ENCODE measurements around the gene C15orf61. TPM values are rescaled to one million over a fixed set of nuclear protein-coding genes. Genes with fewer than 3 reads are reported as not detected.

C15orf61 gene
- total RNA-seq, 1 experiment from 2014 or later, result 3.9 TPM

- no peaks in the 10 kb centered on the region for H3K27me3 ChIP-seq (ENCODE audit: low read length)
- H3K9ac ChIP-seq (ENCODE audit: low read length), result no peak overlapping the region
- no peaks in the 10 kb centered on the region for H3K9me3 ChIP-seq (ENCODE audit: low read length)
- H3K79me2 ChIP-seq (ENCODE audit: low read length), result peaks cover 32% of the 10 kb centered on the region
- no peak overlapping the region for H3K4me3 ChIP-seq (ENCODE audit: low read length)
- H4K20me1 ChIP-seq (ENCODE audit: low read length), result peaks cover 8% of the 10 kb centered on the region; the same call in 1 of the 2 replicates
- no peak overlapping the region for H3K27ac ChIP-seq (ENCODE audit: low read length)
- DNase-seq, result no peak
- no peak for TF ChIP-seq EZH2phosphoT487 (IDR thresholded peaks at IDR 0.05; ENCODE audit: borderline replicate concordance, low read length)
- TF ChIP-seq CTCF (conservative IDR thresholded peaks at IDR 0.05; ENCODE audit: low read depth, low read length), result no peak
- no peak for TF ChIP-seq EZH2 (IDR thresholded peaks at IDR 0.05; ENCODE audit: low read length, unreplicated experiment)
- no peaks in the 10 kb centered on the region for H3F3A ChIP-seq (ENCODE audit: low read length, unreplicated experiment)
- no peaks in the 10 kb centered on the region for H3K9me2 ChIP-seq (replicated peaks; ENCODE audit: low read length)
- ChIA-PET CTCF (no interaction called here), POLR2A (ENCODE audit: unreplicated experiment) (no interaction called here)
- H3K4me1 ChIP-seq (ENCODE audit: insufficient read depth, low read length), result peaks cover 21% of the 10 kb centered on the region
- no peak overlapping the region for H3K4me2 ChIP-seq (ENCODE audit: low read length)
- intact Hi-C loops (cut with micrococcal nuclease), result no loop called here
- BruUV-seq (replicated peaks), result no TSS peak
- ATAC-seq, result no peak
- no peak overlapping the region for H2AFZ ChIP-seq (ENCODE audit: low read length)
- H3K36me3 ChIP-seq (ENCODE audit: low read depth, low read length), result 0 out of 2 replicates have a peak, but pooled peaks cover 3% of the 10 kb centered on the region
These were observed 7.6 kb downstream of the C15orf61 start for GRCh38 chr15:67528513-67528912.

- Histone ChIP-seq H3K4me1 (ENCODE audit: insufficient read depth, low read length) (peaks cover 13% of the 10 kb centered on the region), H3K4me3 (ENCODE audit: low read length) (no peak overlapping the region), H3F3A (ENCODE audit: low read length, unreplicated experiment) (no peaks in the 10 kb centered on the region), H2AFZ (ENCODE audit: low read length) (no peak overlapping the region), H3K79me2 (ENCODE audit: low read length) (0 out of 2 replicates have a peak, but pooled peaks cover 3% of the 10 kb centered on the region), H3K27me3 (ENCODE audit: low read length) (no peaks in the 10 kb centered on the region), H3K4me2 (ENCODE audit: low read length) (peak overlapping the region; percentile 35), H3K36me3 (ENCODE audit: low read depth, low read length) (0 out of 2 replicates have a peak, but pooled peaks cover 3% of the 10 kb centered on the region), H3K9me2 (replicated peaks; ENCODE audit: low read length) (no peaks in the 10 kb centered on the region), H4K20me1 (ENCODE audit: low read length) (no peaks in the 10 kb centered on the region), H3K9ac (ENCODE audit: low read length) (no peak overlapping the region), H3K27ac (ENCODE audit: low read length) (no peak overlapping the region), H3K9me3 (ENCODE audit: low read length) (no peaks in the 10 kb centered on the region)
- intact Hi-C loops (cut with micrococcal nuclease), result no loop called here
- ATAC-seq (peak; percentile 94), DNase-seq (peak; percentile 72)
- BruUV-seq (replicated peaks), result no TSS peak
- TF ChIP-seq CTCF (conservative IDR thresholded peaks at IDR 0.05; ENCODE audit: low read depth, low read length) (no peak), EZH2 (IDR thresholded peaks at IDR 0.05; ENCODE audit: low read length, unreplicated experiment) (no peak), EZH2phosphoT487 (IDR thresholded peaks at IDR 0.05; ENCODE audit: borderline replicate concordance, low read length) (no peak)
- POLR2A ChIA-PET (ENCODE audit: unreplicated experiment), result interaction anchor here (0.6 to 1.0 kb wide), 3 partner anchors 8 to 11 kb away, joined by 3 read pairs; partner anchors contain the start of gene C15orf61
- CTCF ChIA-PET, result no interaction called here
These were observed 10.5 kb downstream of the C15orf61 start for GRCh38 chr15:67531379-67531914.

- Histone ChIP-seq H3K9ac (ENCODE audit: low read length) (no peak overlapping the region), H3K36me3 (ENCODE audit: low read depth, low read length) (no peaks in the 10 kb centered on the region), H3K4me1 (ENCODE audit: insufficient read depth, low read length) (peaks cover 13% of the 10 kb centered on the region), H3K79me2 (ENCODE audit: low read length) (no peaks in the 10 kb centered on the region), H3F3A (ENCODE audit: low read length, unreplicated experiment) (no peaks in the 10 kb centered on the region), H3K9me3 (ENCODE audit: low read length) (no peaks in the 10 kb centered on the region), H3K4me2 (ENCODE audit: low read length) (no peak overlapping the region), H3K4me3 (ENCODE audit: low read length) (no peak overlapping the region), H4K20me1 (ENCODE audit: low read length) (no peaks in the 10 kb centered on the region), H3K27ac (ENCODE audit: low read length) (no peak overlapping the region), H3K9me2 (replicated peaks; ENCODE audit: low read length) (no peaks in the 10 kb centered on the region), H2AFZ (ENCODE audit: low read length) (no peak overlapping the region), H3K27me3 (ENCODE audit: low read length) (no peaks in the 10 kb centered on the region)
- no peak for TF ChIP-seq CTCF (conservative IDR thresholded peaks at IDR 0.05; ENCODE audit: low read depth, low read length)
- no peak for TF ChIP-seq EZH2 (IDR thresholded peaks at IDR 0.05; ENCODE audit: low read length, unreplicated experiment)
- TF ChIP-seq EZH2phosphoT487 (IDR thresholded peaks at IDR 0.05; ENCODE audit: borderline replicate concordance, low read length), result no peak
- CTCF ChIA-PET, result no interaction called here
- no peak for DNase-seq
- POLR2A ChIA-PET (ENCODE audit: unreplicated experiment), result no interaction called here
- no peak for ATAC-seq
- intact Hi-C loops (cut with micrococcal nuclease), result no loop called here
- no TSS peak for BruUV-seq (replicated peaks)
These were observed 12.9 kb downstream of the C15orf61 start for GRCh38 chr15:67533873-67534272.
